GM15510 (cell line): ENCODE data around the gene TTYH1.

Experiments
- POLR2A ChIP-seq: IDR thresholded peaks from 3 replicates; pipeline ENCODE4 v1.6.1; 2011; ENCODE audit warnings: borderline replicate concordance; ENCODE audit not compliant: insufficient read length; ENCODE audit errors: extremely low read depth

Gene TTYH1

GRCh38 chr19:54420383-54421168 is 5.3 kb downstream of the TTYH1 start:
- TF ChIP-seq POLR2A = no peak

- no peak for TF ChIP-seq POLR2A
Observed at GRCh38 chr19:54421169-54421516, 5.9 kb downstream of the TTYH1 start.

- TF ChIP-seq POLR2A = no peak
Observed at GRCh38 chr19:54421521-54421920, 6.3 kb downstream of the TTYH1 start.

- TF ChIP-seq POLR2A = no peak
Observed at GRCh38 chr19:54422136-54422535, 6.9 kb downstream of the TTYH1 start.

GRCh38 chr19:54424201-54424600 is 8.9 kb downstream of the TTYH1 start:
- TF ChIP-seq POLR2A = no peak

GRCh38 chr19:54424660-54425381 is 9.6 kb downstream of the TTYH1 start:
- no peak for TF ChIP-seq POLR2A

GRCh38 chr19:54425382-54425723 is 10.1 kb downstream of the TTYH1 start:
- TF ChIP-seq POLR2A = no peak

- TF ChIP-seq POLR2A = no peak
Observed at GRCh38 chr19:54426291-54426931, 11.1 kb downstream of the TTYH1 start.

GRCh38 chr19:54427586-54427985 is 12.3 kb downstream of the TTYH1 start:
- TF ChIP-seq POLR2A = no peak

- no peak for TF ChIP-seq POLR2A
Observed at GRCh38 chr19:54428323-54429175, 13.3 kb downstream of the TTYH1 start.

GRCh38 chr19:54429176-54429495 is 13.9 kb downstream of the TTYH1 start:
- TF ChIP-seq POLR2A = no peak

- TF ChIP-seq POLR2A = no peak
Observed at GRCh38 chr19:54429545-54430227, 14.4 kb downstream of the TTYH1 start.

GRCh38 chr19:54430306-54431254 is 15.3 kb downstream of the TTYH1 start:
- no peak for TF ChIP-seq POLR2A
